ENCODE data around the gene SLC8B1. TPM values are rescaled to one million over a fixed set of nuclear protein-coding genes. Genes with fewer than 3 reads are reported as not detected.
A peak's percentile ranks its signal among the peaks of the same experiment; 100 is the strongest.

SLC8B1 gene
- total RNA-seq, 1 donor from 2014 or later: 44.6 TPM

GRCh38 chr12:113345318-113345717 is 10.4 kb upstream of the SLC8B1 start:
- Mint-ChIP-seq H3K4me1 (ENCODE audit: unreplicated experiment) (no peaks in the 10 kb centered on the region), H3K27ac (ENCODE audit: unreplicated experiment) (no peak overlapping the region), H3K9me3 (ENCODE audit: unreplicated experiment) (no peaks in the 10 kb centered on the region), H3K36me3 (ENCODE audit: low read depth, unreplicated experiment) (no peaks in the 10 kb centered on the region), H3K4me3 (ENCODE audit: unreplicated experiment) (no peak overlapping the region), H3K27me3 (ENCODE audit: unreplicated experiment) (peaks cover 6% of the 10 kb centered on the region)
- TF ChIP-seq, protein P1, sequence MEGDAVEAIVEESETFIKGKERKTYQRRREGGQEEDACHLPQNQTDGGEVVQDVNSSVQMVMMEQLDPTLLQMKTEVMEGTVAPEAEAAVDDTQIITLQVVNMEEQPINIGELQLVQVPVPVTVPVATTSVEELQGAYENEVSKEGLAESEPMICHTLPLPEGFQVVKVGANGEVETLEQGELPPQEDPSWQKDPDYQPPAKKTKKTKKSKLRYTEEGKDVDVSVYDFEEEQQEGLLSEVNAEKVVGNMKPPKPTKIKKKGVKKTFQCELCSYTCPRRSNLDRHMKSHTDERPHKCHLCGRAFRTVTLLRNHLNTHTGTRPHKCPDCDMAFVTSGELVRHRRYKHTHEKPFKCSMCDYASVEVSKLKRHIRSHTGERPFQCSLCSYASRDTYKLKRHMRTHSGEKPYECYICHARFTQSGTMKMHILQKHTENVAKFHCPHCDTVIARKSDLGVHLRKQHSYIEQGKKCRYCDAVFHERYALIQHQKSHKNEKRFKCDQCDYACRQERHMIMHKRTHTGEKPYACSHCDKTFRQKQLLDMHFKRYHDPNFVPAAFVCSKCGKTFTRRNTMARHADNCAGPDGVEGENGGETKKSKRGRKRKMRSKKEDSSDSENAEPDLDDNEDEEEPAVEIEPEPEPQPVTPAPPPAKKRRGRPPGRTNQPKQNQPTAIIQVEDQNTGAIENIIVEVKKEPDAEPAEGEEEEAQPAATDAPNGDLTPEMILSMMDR (IDR thresholded peaks at IDR 0.05; ENCODE audit: unreplicated experiment): no peak
- DNase-seq (ENCODE audit: low spot score): no peak

DNA sequence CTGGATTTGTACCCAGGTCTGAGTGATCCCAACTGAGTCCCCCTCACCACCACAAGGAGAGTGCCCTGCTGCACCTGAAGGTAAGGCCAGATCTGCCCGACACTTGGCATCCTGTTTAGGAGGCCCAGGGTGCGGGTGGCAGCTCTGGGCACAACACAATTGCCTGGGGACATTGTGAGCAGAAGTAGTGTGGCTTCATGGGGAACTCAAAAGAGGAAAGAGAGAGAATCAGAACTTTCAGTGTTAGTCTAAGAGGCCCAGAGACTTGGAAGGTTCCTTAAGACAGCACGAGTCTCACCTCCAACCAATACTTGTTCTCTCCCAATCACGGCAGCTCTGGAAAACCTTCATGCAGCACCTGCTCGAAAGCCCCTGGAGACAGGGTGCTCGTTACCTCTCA is 6.6 kb upstream of the SLC8B1 start:
- H3K4me1 Mint-ChIP-seq (ENCODE audit: unreplicated experiment): no peaks in the 10 kb centered on the region
- DNase-seq (ENCODE audit: low spot score): no peak
- H3K27ac Mint-ChIP-seq (ENCODE audit: unreplicated experiment): no peak overlapping the region
- no peaks in the 10 kb centered on the region for H3K27me3 Mint-ChIP-seq (ENCODE audit: unreplicated experiment)
- H3K36me3 Mint-ChIP-seq (ENCODE audit: low read depth, unreplicated experiment): no peaks in the 10 kb centered on the region
- no peak overlapping the region for H3K4me3 Mint-ChIP-seq (ENCODE audit: unreplicated experiment)
- no peaks in the 10 kb centered on the region for H3K9me3 Mint-ChIP-seq (ENCODE audit: unreplicated experiment)
- TF ChIP-seq, protein P1 (IDR thresholded peaks at IDR 0.05; ENCODE audit: unreplicated experiment): no peak

GRCh38 chr12:113340061-113340460 is 5.2 kb upstream of the SLC8B1 start:
- Mint-ChIP-seq H3K27ac (ENCODE audit: unreplicated experiment) (no peak overlapping the region), H3K4me1 (ENCODE audit: unreplicated experiment) (no peaks in the 10 kb centered on the region)

GRCh38 chr12:113339540-113339939 is 4.6 kb upstream of the SLC8B1 start:
- DNase-seq (ENCODE audit: low spot score): no peak
- H3K36me3 Mint-ChIP-seq (ENCODE audit: low read depth, unreplicated experiment): no peaks in the 10 kb centered on the region
- TF ChIP-seq, protein P1 (IDR thresholded peaks at IDR 0.05; ENCODE audit: unreplicated experiment): no peak
- H3K4me3 Mint-ChIP-seq (ENCODE audit: unreplicated experiment): no peak overlapping the region
- peaks cover 2% of the 10 kb centered on the region for H3K4me1 Mint-ChIP-seq (ENCODE audit: unreplicated experiment)
- H3K27ac Mint-ChIP-seq (ENCODE audit: unreplicated experiment): no peak overlapping the region
- H3K27me3 Mint-ChIP-seq (ENCODE audit: unreplicated experiment): no peaks in the 10 kb centered on the region
- H3K9me3 Mint-ChIP-seq (ENCODE audit: unreplicated experiment): no peaks in the 10 kb centered on the region

More at GRCh38 chr12:113340061-113340460, 5.2 kb upstream of the SLC8B1 start:
- Mint-ChIP-seq H3K36me3 (ENCODE audit: low read depth, unreplicated experiment) (no peaks in the 10 kb centered on the region), H3K9me3 (ENCODE audit: unreplicated experiment) (no peaks in the 10 kb centered on the region), H3K4me3 (ENCODE audit: unreplicated experiment) (no peak overlapping the region), H3K27me3 (ENCODE audit: unreplicated experiment) (no peaks in the 10 kb centered on the region)
- DNase-seq (ENCODE audit: low spot score): no peak
- TF ChIP-seq, protein P1 (IDR thresholded peaks at IDR 0.05; ENCODE audit: unreplicated experiment): no peak

DNA sequence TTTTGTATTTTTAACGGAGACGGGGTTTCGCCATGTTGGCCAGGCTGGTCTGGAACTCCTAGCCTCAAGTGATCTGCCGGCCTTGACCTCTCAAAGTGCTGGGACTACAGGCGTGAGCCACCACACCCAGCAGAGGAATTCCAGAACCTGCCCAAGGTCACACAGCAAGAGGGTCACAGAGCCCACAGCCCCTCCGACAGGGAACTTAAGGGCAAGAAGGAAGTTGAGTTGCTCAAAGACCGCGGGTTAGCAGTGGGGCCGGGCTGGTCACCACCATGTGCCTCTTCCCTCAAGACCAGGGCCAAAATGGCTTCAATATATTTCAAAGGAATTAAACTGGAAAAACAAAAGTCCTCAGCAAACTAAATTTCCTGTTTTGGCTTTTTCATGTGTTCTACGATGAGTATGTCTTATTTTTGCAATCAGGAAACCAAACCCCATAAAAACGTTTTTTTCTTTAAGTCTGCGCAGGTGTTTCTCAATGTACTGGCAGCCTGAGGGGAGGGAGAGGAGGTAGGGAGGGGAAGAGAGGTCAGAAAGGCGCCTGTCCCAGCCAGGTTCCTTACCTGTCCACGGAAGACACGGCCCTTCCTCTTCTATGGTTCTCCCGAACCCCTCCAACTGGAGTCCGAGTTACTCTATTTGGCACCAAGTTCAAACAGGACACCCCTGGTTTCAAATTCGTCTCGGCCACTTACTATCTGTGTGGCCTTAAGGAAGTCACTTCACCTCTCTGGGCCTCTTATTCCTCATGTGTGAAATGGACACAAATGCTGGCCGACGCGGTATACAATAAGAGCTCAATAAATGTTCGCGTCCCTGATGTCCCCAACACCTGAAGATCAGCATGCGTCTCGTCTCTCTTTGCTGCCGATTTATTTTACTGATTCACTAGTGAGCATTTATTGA is 778 bp downstream of the SLC8B1 start:
- no peak for DNase-seq (ENCODE audit: low spot score)
- no peaks in the 10 kb centered on the region for H3K9me3 Mint-ChIP-seq (ENCODE audit: unreplicated experiment)
- peaks cover 17% of the 10 kb centered on the region for H3K36me3 Mint-ChIP-seq (ENCODE audit: low read depth, unreplicated experiment)
- peaks cover 14% of the 10 kb centered on the region for H3K4me1 Mint-ChIP-seq (ENCODE audit: unreplicated experiment)
- peak overlapping the region; percentile 97 for H3K4me3 Mint-ChIP-seq (ENCODE audit: unreplicated experiment)
- H3K27ac Mint-ChIP-seq (ENCODE audit: unreplicated experiment): peak overlapping the region; percentile 45
- TF ChIP-seq, protein P1 (IDR thresholded peaks at IDR 0.05; ENCODE audit: unreplicated experiment): no peak
- H3K27me3 Mint-ChIP-seq (ENCODE audit: unreplicated experiment): peaks cover 1% of the 10 kb centered on the region

Measured in endothelial cell (in vitro differentiated cells).